Measurements from ENCODE around the gene CLEC9A.

GRCh38 chr12:10025236-10025635, 5.2 kb upstream of the CLEC9A start:
- TF ChIP-seq CTCF (IDR thresholded peaks at IDR 0.05) (no peak), POLR2A (IDR thresholded peaks at IDR 0.05) (no peak)

All from transverse colon (tissue), 3 donors.